H1 (cell line): ENCODE data around the gene RTEL1. TPM values are rescaled to one million over a fixed set of nuclear protein-coding genes. Genes with fewer than 3 reads are reported as not detected.

ENCODE experiments used
- CHD1 ChIP-seq: IDR thresholded peaks from 2 replicates; pipeline ENCODE4 v1.6.1; 2012; ENCODE audit warnings: low read depth, low read length, improper control_type of control experiment
- PHF8 ChIP-seq: fragments of 200-600 bp; sonication (generic); conservative IDR thresholded peaks from 2 replicates; pipeline ENCODE4 v1.7.1; 2012; ENCODE audit warnings: low read depth, mild to moderate bottlenecking, inconsistent platforms, low read length, moderate library complexity
- RAD21 ChIP-seq, 2 experiments: IDR thresholded peaks in 1 of 2; conservative IDR thresholded peaks in 1 of 2; 2 replicates each; pipeline ENCODE4 v1.6.1; 2011; ENCODE audit warnings: low read depth in 2 of 2, low read length in 2 of 2, improper control_type of control experiment in 1 of 2, inconsistent platforms in 1 of 2, mild to moderate bottlenecking in 1 of 2, moderate library complexity in 1 of 2
- SIX5 ChIP-seq: IDR thresholded peaks from 2 replicates; pipeline ENCODE4 v1.6.1; 2011; ENCODE audit warnings: mild to moderate bottlenecking, low read depth, low read length
- SP4 ChIP-seq: IDR thresholded peaks from 2 replicates; pipeline ENCODE4 v1.6.1; 2012; ENCODE audit warnings: low read length, inconsistent platforms
- TAF1 ChIP-seq: IDR thresholded peaks from 2 replicates; pipeline ENCODE4 v1.6.1; 2011; ENCODE audit warnings: mild to moderate bottlenecking, low read depth, low read length
- polyA plus RNA-seq, 7 experiments: library from polyadenylated mRNA; depleted of rRNA in 3 of 7; stranded (reverse) in 5 of 7; unstranded in 2 of 7; fragments of >200 nt in 5 of 7; fragments of 200-250 nt in 2 of 7; gene quantifications; 1 replicate in 5 of 7; 2 replicates in 1 of 7; 4 replicates in 1 of 7; pipeline versions ENCODE4 v1.2.1 to v1.2.3, GENCODE V29; 2011 to 2013; ENCODE audit warnings: missing spikeins in 2 of 7, mixed read lengths in 2 of 7
- total RNA-seq: library from RNA; stranded (reverse); fragmentation: NEBNext Ultra II Directional; extraction: Animal tissue kit (Norgen Biotek cat#: 25700); gene quantifications from 2 replicates; pipeline ENCODE4 v1.2.1, GENCODE V29; 2021

RTEL1 gene
- total and polyA plus RNA-seq, 2 of the 8 experiments (the other 6 are each of a cell fraction or from before 2014, with no cell fraction given): 16.2 to 37.1 TPM

GRCh38 chr20:63619086-63619485 is 39.0 kb upstream of the RTEL1 start (continued):
- TF ChIP-seq RAD21 (IDR thresholded peaks at IDR 0.05 in 1 of 2, conservative IDR thresholded peaks at IDR 0.05 in 1 of 2; ENCODE audit: low read depth in 2 of 2, low read length in 2 of 2) (no peak), SP4 (no peak), SIX5 (no peak), CHD1 (no peak), PHF8 (no peak), TAF1 (no peak)
